HG03442 (cell line): ENCODE data around the gene TRAP1.

ENCODE experiments used
- ATAC-seq: cut with Tn5 transposase; IDR thresholded peaks from one replicate; pipeline ENCODE4 v1.9.1; 2021; ENCODE audit warnings: mild to moderate bottlenecking, moderate library complexity; ENCODE audit not compliant: unreplicated experiment

TRAP1 gene

GRCh38 chr16:3717235-3718018 lies at the start of gene TRAP1:
TSS of gene TRAP1 (minus strand) at chr16:3717524. CDS start at chr16:3717508, 16 bp downstream.
- peak; percentile 75 for ATAC-seq

GRCh38 chr16:3766177-3766576 lies 48.9 kb upstream of the TRAP1 start:
- no peak for ATAC-seq

GRCh38 chr16:3764409-3764808 lies 47.1 kb upstream of the TRAP1 start:
- no peak for ATAC-seq

DNA sequence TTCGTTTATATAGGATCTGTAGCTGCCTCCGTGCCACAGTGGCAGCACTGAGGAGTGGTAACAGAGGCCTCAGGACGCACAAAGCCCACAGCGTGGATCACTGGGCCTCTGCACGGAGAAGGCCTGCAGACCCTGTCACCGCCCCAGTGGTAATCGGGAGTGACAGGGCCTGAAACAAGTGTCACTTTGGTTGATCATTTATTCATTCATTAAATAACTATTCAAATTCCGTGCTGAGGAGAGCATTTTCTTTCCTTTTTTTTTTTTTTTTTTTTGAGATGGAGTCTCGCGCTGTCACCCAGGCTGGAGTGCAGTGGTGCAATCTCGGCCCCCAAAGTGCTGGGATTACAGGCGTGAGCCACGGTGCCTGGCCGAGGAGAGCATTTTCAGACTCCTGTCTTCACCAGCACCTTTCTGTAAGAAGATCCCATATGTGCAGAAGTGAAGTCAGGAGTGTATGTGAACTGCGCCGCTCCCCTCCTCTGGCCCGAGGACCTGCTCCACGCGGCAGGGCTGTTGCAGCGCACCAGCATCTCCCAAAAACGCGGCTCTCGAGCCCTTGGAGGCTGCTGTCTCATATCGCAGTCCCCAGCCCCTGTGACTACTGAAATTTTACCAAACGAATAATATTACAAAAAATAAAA lies 44.9 kb upstream of the TRAP1 start:
- no peak for ATAC-seq

DNA sequence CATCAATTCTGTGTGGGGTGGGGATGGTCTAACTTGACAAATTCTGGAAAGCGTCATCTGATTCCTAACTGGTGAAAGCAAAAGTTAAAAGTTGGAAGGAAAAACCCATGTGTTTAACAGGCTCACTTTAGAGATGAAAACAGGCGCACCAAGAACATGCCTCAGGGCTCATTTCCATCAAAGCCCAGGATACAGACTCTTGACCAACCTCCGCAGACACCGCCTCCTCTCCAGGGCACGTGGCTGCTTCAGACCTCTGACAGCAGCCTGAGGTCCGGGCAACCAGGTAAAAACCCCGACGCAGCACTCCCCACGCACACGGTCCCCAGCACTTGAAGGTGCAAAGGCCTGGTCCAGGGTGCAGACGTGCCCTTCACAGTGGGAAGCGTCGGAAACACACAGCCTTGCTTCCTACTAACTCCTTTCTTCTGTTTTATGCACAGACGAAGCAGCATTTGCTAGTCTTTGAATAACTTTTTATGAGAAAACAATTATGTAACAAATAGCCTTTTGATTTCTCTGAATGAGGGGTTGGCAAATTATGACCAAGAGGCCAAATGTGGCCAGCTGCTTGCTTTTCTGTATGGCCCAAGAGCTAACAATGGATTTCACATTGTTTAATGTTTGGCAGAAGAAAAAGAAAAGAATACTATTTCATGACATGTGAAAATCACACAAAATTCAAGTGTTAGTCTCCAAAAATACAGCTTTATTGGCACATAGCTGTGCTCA lies 44.2 kb upstream of the TRAP1 start:
- no peak for ATAC-seq

DNA sequence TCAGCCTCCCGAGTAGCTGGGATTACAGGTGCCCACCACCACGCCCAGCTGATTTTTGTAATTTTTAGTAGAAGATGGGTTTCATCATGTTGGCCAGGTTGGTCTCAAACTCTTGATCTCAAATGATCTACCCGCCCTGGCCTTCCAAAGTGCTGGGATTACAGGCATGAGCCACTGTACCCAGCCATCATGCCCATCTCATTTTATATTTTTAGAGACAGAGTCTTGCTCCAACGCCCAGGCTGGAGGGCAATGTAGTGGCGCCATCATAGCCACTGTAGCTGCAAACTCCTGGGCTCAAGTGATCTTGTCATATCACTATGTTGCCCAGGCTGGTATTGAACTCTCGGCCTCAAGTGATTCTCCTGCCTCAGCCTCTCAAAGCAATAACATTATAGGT lies 43.2 kb upstream of the TRAP1 start:
- no peak for ATAC-seq

DNA sequence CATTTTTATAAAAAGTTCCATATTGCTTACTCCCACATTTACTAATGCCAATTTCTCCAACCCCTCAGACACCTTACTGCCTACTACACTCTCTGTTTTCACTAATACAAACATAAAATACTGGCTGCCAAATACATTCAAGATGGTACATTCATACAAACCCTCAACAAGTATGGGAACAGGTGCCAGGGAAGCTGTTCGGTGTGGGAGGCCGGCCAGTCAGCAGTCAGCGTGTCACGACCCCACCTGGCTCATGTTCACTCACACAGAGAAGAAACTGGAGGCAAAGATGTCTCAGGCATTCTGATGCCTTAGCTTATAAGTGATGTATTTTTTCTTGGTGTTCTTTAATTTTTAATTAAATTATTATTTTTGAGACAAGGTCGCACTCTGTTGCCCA lies 42.4 kb upstream of the TRAP1 start:
- no peak for ATAC-seq

DNA sequence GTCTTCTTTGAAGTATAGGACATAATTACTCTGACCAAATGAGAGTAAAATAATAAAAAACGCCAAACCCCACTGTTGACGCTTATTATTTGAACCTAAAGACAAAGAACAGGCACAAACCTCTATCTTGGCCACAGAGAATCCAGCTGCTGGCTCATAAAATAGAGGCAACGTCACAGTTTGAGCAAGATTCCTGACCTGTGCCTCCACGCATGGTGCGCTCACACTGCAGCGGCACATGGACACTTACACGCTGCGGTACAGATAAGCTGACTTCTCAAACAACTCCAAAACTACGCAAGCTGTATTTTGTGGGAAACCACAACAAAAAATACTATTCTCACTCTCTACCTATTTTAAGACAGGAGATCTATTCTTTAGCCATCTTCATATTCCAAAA lies 38.8 kb upstream of the TRAP1 start:
- ATAC-seq, result no peak

DNA sequence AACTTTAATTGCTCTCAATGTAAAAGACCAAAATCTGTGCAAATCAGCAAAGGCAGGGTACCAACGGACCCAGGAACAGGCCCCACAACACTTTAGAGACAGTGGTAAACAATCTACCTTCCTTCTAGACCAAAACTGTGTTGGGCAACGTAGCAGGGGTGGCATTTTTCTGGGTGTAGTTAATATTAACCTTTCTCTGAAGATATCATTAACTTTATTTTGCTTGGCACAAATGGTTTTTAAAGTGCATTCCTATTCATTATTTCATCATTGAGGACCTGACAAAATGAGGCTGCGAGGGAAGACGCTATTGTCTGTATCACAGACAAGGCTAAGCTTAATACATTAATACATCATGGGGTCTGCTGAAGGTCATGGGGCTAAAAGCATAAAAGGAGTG lies 37.9 kb upstream of the TRAP1 start:
- ATAC-seq, result no peak

DNA sequence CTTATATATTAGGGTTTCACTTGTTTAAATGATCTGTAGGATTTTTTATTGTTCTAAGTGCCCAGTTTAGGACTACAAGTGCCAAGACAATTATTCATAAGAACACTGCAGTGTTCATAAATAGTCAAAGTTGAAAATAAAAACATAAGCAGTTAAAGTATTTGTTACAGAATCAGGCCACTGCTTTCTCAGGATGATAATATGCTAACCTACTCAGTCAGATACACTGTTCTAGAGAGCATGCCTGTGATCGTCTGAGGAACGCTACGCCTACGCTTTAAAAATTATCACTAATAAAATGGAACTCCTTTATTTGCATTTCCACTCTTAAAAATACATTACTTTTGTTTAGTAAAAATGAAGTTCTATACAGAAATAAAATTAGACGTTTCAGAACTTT lies 37.4 kb upstream of the TRAP1 start:
- ATAC-seq, result no peak

DNA sequence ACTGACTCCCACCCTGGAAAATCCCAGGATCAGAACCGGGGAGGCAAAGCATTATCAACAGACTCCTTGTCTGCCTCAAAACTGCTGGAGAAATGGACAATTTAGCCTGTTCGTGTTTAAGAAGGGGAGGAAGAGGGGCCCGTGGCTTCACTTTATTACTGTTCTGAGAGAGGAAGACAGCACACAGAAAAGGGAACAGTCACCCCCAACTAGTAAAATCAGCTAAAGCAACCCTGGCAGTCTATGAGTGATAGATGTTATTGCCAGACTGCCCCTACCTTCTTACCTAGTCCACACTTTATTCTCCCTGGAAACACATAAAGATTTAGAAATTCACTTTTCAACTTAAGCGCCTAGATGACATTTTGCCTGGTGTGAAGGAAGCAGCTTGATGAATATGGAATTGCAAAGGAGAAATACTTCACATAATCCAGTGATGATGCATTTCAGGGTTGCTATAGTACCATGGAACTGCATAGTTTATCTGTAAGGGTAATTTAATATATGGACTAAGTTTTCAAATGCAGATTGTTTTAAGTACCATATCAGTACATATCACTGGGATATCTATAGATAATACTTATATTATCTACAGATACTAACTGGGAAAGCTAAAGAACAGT lies 36.9 kb upstream of the TRAP1 start:
- no peak for ATAC-seq

DNA sequence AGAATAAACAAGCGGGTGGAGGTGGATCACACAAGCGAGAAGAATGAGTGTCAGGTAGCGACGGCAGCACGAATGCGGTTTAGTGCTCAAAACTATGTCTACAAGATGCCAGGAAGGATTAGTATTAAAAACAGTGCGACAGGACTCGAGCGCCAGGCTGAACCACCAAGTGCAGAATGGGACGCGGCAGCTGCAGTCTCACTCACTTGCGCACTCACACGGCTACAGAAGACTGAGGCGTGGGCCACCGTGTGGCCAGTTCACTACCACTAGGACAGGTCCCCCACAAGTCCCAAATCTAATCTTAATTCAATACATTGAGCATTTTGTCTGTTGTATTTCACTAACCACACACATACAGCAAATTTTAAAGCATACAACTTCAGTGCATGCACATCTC lies 35.7 kb upstream of the TRAP1 start:
- ATAC-seq, result no peak

DNA sequence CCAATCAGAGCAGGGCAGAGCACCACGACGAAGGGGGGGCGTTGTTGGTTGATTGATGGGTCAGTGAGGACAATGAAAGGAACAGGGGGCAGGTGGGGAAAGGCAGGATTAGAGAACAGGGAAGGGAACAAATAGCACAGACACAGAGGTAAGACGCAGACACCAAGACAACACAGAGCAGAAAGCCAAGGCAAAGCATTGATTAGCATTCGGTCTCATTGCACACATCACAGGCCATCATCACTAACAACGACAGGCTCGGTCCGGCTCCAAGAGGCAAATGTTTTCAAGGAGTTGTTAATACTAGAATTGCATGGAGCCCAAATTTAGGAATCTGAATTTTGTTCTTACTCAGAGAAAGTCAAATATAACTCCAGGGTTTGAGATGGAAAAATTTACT lies 34.6 kb upstream of the TRAP1 start:
- ATAC-seq, result no peak

DNA sequence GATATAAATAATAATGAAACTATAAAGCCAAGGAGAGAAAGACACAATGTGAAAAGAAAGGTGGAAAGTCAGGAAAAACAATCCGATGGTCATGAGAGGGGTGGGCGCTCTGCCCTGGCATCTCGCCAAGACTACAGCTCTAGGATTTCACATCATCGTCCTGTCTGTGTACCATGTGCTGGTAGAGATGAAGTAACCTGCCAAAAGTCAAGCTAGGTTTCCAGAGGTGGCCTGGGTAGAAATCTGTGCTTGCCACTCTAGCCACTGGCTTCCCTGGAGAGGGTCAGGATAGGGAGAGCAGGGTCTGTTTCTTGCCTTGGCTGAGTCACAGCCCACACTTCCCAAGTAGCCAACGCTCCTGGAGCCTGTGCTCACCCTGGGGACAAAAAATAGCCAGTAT lies 31.0 kb upstream of the TRAP1 start:
- ATAC-seq, result no peak

- no peak for ATAC-seq
Observed at GRCh38 chr16:3745751-3746355, 28.5 kb upstream of the TRAP1 start.

DNA sequence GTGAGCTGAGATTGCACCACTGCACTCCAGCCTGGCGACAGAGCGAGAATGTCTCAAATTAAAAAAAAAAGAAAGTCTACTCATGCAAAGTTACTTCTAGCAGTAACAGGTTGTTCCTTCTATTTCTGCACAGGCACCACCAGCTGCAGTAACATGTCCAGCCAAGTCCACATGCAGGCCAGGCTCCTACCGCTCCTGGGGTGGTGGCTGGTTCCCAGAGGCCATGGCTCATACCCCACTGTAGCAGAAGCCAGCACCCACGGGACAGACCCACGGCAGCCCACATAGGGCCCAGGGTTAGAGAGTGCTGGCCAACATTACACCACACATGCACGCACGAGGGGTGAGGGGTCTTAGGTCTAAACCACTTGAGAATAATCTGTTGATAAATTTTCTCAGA lies 26.7 kb upstream of the TRAP1 start:
- no peak for ATAC-seq

GRCh38 chr16:3740934-3741333 lies 23.6 kb upstream of the TRAP1 start:
- ATAC-seq, result no peak

DNA sequence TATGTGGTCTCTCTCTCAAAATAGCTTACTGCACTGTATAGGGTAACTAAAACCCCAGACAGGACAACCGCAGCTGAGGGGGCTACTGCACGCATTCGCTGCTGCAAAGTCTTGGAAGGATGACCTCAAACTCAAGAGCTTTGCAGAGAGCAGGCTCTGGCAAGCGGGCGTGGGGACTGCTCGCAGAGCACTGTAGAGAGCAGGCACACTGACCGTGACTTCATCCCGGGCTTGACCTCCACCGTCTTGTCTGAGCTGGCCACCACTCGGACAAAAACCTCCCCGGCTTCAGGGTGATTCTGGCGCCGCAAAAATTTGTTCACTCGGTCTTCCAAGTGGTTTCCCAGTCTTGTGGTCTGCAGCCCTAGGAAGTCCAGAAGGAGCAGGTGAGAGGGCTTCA lies 22.9 kb upstream of the TRAP1 start:
- ATAC-seq, result no peak

GRCh38 chr16:3739636-3740035 lies 22.3 kb upstream of the TRAP1 start:
- no peak for ATAC-seq

DNA sequence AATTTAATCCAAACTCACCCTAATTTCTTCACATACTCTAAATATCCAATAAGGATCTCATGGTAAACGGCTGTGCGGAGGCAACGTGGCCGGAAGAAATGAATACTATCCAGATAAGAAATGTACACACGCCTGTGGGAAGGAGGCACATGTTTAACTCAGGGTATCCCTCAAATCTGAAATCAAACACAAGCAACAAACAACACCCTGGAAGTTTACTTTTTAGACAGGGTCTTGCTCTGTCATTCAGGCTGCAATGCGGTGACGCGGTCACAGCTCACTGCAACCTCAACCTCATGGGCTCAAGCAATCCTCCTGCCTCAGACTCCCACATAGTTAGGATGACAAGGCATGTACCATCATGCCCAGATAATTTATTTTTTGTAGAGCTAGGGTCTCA lies 21.2 kb upstream of the TRAP1 start:
- no peak for ATAC-seq

GRCh38 chr16:3738128-3738527 lies 20.8 kb upstream of the TRAP1 start:
- no peak for ATAC-seq
